ENCODE measurements around the gene AP5S1. TPM values are rescaled to one million over a fixed set of nuclear protein-coding genes. Genes with fewer than 3 reads are reported as not detected.
A peak's percentile ranks its signal among the peaks of the same experiment; 100 is the strongest.

Gene AP5S1
- 25.9 TPM for total RNA-seq

DNA sequence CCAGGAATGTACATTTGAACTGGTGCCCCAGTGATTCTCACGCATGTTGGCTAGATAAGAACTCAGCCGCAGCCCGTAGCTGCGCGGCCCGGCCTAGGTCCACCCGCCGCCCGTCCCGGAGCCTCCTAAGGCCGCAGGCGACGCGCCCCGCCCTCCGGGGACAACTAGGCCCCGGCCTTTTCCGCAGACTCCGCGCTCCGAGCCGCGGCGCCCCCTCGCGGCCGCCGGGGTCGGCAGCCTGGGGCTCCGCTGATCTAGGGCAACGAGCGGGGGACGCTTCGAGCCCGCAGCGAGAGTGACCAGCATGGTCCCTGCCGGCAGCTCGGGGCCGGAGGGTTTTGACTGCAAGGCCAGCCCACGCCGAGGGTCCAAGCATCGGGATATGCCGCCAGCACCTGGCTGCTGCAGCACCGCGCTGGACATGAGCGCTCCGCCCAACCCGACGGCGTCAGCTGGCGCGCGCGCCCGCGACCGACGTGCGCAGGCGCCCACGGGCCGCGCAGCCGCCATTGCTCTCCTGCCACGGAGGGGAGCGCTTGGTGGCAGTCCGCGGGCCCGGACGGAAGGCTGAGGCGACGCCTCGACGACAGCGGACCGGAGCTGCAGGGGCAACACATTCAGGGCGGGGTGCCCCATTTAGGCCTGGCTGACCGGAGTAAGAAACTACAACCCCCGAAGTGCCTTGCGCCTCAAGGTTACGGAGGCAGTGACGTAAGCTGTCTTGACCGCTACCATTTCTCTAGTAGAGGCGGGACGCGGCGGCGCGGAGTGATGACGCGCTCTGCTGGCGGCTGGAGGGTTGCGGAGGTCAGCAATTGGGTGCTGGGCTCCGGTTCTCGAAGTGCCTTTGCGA lies at the start of gene AP5S1:
TSS of gene AP5S1 (plus strand) at position 500 of the 853 bp plus-strand sequence. CDS start 1,571 bp downstream, outside the sequence.
- DNase-seq (ENCODE audit: low read depth in 2 of 3, low spot score in 2 of 3): peak; percentile 90 to 95 (median 95)

- DNase-seq (ENCODE audit: low read depth in 2 of 3, low spot score in 2 of 3): no peak
Observed at GRCh38 chr20:3771552-3772058, 48.7 kb upstream of the AP5S1 start.

DNA sequence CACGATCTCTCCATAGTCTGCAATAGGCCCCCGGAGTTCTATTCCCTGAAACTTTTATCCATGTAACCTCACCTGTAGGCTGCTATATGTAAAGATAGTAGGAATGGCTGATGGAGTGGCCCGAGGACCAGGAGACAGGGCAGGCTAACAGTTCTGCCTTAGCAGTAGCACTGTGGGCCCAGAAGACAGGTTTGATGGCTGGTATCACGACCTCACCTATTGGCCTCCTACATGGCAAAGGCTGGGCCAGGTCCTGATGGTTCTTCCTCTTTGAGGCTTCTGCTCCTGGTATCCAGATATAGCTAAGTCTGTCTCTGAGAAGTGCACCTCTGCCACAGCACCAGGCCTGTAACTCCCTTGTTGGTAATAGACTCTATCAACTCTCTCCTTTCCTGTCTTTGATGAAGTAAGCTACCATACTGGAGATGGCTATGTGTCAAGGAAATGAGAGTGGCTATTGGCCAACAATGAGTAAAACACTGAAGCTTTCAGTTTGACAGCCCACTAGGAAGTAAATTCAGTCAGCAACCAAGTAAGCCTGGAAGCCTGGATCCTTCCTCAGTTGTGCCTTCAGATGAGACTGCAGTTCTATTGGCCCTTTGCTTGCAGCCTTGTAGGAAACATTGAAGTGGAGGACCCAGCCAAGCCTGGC lies 44.8 kb upstream of the AP5S1 start:
- DNase-seq (ENCODE audit: low read depth in 2 of 3, low spot score in 2 of 3): no peak

GRCh38 chr20:3777381-3777715 lies 43.0 kb upstream of the AP5S1 start:
- DNase-seq (ENCODE audit: low read depth in 2 of 3, low spot score in 2 of 3): no peak

GRCh38 chr20:3777716-3778629 lies 42.4 kb upstream of the AP5S1 start:
- no peak for DNase-seq (ENCODE audit: low read depth in 2 of 3, low spot score in 2 of 3)

DNA sequence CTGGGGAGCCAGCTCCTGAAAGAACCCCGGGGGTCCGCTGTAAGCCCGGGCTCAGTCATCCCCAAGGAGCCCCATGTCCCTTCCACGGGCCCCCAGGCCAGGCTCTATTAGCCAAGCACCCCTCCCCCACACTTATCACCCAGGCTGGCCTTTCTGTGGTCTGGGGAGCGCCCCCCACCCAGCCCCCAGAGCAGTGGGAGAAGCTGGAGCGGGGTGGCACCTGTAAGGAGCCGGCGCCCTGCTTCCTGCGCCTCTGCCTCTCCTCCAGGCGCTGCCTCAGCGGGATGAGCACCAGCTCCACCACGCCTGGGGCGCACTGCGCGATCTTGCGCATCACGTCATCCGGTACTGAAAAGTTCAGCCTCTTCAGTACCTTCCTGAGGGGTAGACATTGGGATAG lies 41.4 kb upstream of the AP5S1 start:
- no peak for DNase-seq (ENCODE audit: low read depth in 2 of 3, low spot score in 2 of 3)

GRCh38 chr20:3781153-3781910 lies 39.0 kb upstream of the AP5S1 start, which contains the start of gene SPEF1:
Gene SPEF1, minus strand, starts transcription at chr20:3781448. Its CDS starts 161 bp downstream, at chr20:3781287.
- peak in 2 of 3 donors; percentile 76 to 84 for DNase-seq (ENCODE audit: low read depth in 2 of 3, low spot score in 2 of 3)

DNA sequence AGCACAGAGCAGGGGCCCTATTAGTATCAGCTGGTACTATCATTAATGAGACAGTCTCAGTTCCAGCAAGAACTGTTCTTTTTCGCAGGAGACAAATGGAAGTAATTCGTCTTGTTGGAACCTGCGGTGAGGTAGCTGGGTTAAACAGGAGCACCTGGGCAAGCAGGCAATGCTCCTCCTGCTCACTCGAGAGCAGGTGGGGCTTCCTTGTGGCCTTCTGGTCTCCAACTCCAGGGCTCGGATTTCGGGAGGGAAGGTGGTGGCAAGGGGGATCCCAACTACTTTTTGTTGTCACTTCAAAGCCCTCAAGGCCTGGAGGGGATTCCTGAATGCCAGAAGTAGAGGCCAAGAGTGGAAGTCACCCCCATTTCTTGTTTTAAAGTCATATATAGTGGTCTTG lies 37.8 kb upstream of the AP5S1 start:
- DNase-seq (ENCODE audit: low read depth in 2 of 3, low spot score in 2 of 3): no peak

- no peak for DNase-seq (ENCODE audit: low read depth in 2 of 3, low spot score in 2 of 3)
Observed at GRCh38 chr20:3783068-3783489, 37.3 kb upstream of the AP5S1 start.

DNA sequence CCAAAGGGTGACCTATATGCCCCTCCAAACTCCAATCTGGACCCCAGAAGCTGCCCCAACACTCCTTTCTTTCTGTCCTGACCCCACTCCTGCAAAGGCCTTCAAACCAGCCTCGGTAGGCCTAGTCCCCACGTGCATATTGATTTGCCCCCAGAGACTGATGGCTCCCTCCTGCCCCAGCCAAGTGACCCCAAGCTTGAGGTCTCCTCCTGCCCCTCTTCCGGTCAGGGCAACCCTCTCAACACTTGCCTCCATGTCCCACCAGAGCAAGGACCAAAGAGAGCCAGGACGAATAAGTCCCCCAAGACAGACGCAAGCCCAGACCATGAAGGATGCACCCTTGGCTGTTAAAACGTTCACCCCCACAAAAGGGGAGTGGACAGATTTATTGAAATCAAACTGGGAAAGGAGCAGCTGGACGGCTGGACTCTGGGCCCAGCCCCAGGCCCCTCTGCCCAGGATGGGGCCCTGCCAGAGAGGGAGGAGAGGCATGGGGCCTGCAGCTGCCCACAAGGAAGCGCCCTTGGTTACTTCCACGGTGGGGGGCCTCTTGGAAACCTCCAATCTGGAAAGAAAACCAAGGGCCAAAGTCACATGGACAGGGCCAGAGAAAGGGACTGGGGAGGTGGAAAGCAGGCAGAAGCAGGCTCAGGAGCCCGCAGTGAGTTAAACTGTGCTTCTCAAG lies 36.7 kb upstream of the AP5S1 start:
- no peak for DNase-seq (ENCODE audit: low read depth in 2 of 3, low spot score in 2 of 3)

- DNase-seq (ENCODE audit: low read depth in 2 of 3, low spot score in 2 of 3): no peak
Observed at GRCh38 chr20:3784216-3784853, 36.0 kb upstream of the AP5S1 start.

DNA sequence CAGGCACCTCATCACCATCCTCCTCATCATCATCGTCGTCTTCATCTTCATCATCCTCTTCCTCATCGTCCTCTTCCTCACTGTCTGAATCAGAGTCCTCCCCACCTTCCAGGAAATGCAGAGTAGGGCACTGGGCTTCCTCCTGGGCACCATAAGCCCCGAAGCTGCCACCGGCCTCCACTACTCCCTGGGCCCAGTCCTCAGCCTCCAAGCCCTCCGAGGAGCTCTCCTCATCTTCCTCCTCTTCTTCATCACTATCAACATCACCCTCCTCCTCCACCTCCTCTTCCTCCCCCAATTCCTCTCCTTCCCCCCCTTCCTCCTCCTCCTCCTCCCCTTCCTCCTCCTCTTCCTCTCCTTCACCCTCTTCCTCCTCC lies 35.5 kb upstream of the AP5S1 start:
- no peak for DNase-seq (ENCODE audit: low read depth in 2 of 3, low spot score in 2 of 3)

DNA sequence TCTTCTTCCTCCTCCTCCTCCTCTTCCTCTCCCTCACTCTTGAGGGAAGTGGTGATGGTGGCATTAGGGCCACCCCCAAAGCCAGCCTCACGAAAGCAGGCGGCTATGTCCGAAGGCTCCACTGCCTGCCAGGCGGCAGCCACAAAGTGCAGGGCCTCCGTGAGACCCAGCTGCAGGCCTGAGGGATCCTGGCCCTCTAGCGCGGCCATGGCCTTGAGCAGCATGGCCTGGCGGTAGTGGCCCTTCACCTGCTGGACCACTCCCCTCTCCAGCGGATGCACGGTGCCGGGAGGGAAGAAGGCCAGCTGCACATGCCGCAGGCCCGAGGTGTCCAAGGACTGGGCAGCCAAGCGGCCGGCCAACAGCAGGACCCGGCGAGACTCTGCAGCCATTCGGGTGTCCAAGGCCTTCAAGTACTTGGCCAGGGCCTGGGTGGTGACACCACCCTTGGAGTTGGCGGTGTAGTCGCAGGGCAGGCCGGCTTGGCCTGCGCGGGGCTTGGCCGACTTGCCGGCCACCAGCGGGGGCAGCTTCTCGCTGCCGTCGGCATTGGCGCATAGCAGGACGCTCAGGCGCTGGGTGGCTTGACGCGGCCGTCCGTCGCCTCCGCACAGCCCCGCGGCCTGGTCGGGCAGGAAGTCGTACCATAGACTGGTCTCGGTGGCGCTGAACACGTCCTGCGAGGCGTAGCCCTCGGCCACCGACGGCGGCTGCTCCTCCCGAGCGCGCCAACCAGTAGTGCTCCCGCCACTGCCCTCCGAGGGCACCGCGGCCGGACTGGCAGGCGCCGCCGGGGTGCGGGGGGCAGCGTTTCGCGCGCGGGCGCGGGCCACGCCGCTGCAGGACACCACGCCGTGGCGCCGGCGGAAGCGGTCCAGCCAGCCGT lies 34.9 kb upstream of the AP5S1 start:
- DNase-seq (ENCODE audit: low read depth in 2 of 3, low spot score in 2 of 3): no peak

GRCh38 chr20:3786126-3786484 lies 34.2 kb upstream of the AP5S1 start:
- DNase-seq (ENCODE audit: low read depth in 2 of 3, low spot score in 2 of 3): peak in 1 of 3 donors; percentile 49

- peak; percentile 77 to 89 (median 87) for DNase-seq (ENCODE audit: low read depth in 2 of 3, low spot score in 2 of 3)
Observed at GRCh38 chr20:3786665-3787323, 33.6 kb upstream of the AP5S1 start, which contains the start of gene CENPB. Gene CENPB, minus strand, starts transcription at chr20:3786740. Its CDS starts 257 bp downstream, at chr20:3786483.

GRCh38 chr20:3787324-3788014 lies 32.9 kb upstream of the AP5S1 start:
- no peak for DNase-seq (ENCODE audit: low read depth in 2 of 3, low spot score in 2 of 3)

- no peak for DNase-seq (ENCODE audit: low read depth in 2 of 3, low spot score in 2 of 3)
Observed at GRCh38 chr20:3788685-3789155, 31.6 kb upstream of the AP5S1 start.
